Astrocyte (in vitro differentiated cells and primary cell): ENCODE measurements around the gene DPP9.

Experiments used
- EZH2 ChIP-seq: IDR thresholded peaks from 2 replicates; pipeline ENCODE4 v1.6.1; 2012; ENCODE audit warnings: mild to moderate bottlenecking, low read length, inconsistent platforms; ENCODE audit not compliant: insufficient read depth
- TF ChIP-seq, protein P1 (sequence below): IDR thresholded peaks from 2 replicates; pipeline ENCODE4 v1.5.1; 2011; ENCODE audit warnings: low read depth, mild to moderate bottlenecking, inconsistent platforms, low read length, moderate library complexity; ENCODE audit not compliant: insufficient read depth

DNA sequence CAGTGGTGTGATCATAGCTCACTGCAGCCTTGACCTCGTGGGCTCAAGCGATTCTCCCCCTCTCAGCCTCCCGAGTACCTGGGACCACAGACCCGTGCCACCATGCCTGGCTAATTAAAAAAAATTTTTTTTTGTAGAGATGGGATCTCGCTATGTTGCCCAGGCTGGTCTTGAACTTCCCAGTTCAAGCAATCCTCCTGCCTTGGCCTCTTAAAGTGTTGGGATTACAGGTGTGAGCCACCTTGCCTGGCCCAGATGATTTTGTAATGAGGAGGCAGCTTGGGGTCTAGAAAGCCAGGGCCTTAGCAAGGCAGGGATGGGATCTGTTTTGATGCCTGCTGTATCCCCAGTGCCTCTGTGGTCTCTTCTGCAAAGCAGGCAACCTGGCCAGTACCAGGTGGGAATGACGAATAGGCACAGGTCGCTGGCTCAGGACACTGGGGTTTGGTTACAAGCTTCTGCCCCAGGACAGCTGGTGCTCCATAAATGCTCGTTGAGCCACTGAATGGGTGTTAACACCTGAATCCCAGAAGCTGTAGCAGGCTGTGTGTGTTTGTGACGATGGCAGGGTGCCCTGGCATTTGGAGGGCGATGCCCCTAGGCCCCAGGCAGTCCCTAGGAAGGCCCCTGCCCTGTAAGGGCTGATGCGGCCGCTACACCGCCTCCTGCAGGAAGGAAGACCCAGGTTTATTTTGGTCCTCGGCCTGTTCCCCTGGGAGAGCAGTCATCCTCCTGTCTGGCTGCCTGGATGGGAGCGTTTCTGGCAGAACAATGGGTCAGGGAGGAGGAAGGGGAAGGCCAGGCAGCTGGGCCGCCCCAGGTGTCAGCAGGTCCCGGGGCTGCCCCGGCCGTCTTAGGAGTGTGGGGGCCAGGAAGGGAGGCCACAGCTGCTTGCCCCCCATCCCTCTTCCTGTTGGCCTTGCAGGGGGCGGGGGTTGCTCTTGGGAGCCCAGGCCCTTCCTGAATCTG, 75.7 kb downstream of the DPP9 start:
- TF ChIP-seq, protein P1, sequence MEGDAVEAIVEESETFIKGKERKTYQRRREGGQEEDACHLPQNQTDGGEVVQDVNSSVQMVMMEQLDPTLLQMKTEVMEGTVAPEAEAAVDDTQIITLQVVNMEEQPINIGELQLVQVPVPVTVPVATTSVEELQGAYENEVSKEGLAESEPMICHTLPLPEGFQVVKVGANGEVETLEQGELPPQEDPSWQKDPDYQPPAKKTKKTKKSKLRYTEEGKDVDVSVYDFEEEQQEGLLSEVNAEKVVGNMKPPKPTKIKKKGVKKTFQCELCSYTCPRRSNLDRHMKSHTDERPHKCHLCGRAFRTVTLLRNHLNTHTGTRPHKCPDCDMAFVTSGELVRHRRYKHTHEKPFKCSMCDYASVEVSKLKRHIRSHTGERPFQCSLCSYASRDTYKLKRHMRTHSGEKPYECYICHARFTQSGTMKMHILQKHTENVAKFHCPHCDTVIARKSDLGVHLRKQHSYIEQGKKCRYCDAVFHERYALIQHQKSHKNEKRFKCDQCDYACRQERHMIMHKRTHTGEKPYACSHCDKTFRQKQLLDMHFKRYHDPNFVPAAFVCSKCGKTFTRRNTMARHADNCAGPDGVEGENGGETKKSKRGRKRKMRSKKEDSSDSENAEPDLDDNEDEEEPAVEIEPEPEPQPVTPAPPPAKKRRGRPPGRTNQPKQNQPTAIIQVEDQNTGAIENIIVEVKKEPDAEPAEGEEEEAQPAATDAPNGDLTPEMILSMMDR = no peak
- TF ChIP-seq EZH2 = no peak
